Stimulated activated naive CD4-positive, alpha-beta T cell (primary cell): ENCODE data around the gene DOCK4.
A peak's percentile ranks its signal among the peaks of the same experiment; 100 is the strongest.

Experiments used
- DNase-seq, 6 experiments: peaks; one replicate each; lab custom pipeline; 2025; lab: John Stamatoyannopoulos, UW

The DOCK4 gene

GRCh38 chr7:112220877-112221434 is 14.8 kb upstream of the DOCK4 start:
- no peak for DNase-seq

GRCh38 chr7:112215787-112216186 is 9.6 kb upstream of the DOCK4 start:
- no peak for DNase-seq

GRCh38 chr7:112214883-112215282 is 8.7 kb upstream of the DOCK4 start:
- no peak for DNase-seq

- DNase-seq, result no peak
Observed at GRCh38 chr7:112214268-112214667, 8.1 kb upstream of the DOCK4 start.

GRCh38 chr7:112213735-112214134 is 7.5 kb upstream of the DOCK4 start:
- DNase-seq, result no peak

GRCh38 chr7:112212571-112212970 is 6.4 kb upstream of the DOCK4 start:
- no peak for DNase-seq

- no peak for DNase-seq
Observed at GRCh38 chr7:112211348-112211907, 5.2 kb upstream of the DOCK4 start.

- DNase-seq, result no peak
Observed at GRCh38 chr7:112207765-112208164, 1.6 kb upstream of the DOCK4 start.

GRCh38 chr7:112206991-112207592 is 893 bp upstream of the DOCK4 start:
- DNase-seq, result peak in 1 of 6 experiments; percentile 42

- peak in 5 of 6 experiments; percentile 22 to 67 (median 37) for DNase-seq
Observed at GRCh38 chr7:112205343-112206237, 609 bp downstream of the DOCK4 start.

GRCh38 chr7:112204499-112205342 is 1.5 kb downstream of the DOCK4 start:
- DNase-seq, result peak in 2 of 6 experiments; percentile 41 to 54

GRCh38 chr7:112203365-112203739 is 2.8 kb downstream of the DOCK4 start:
- DNase-seq, result no peak

- peak in 5 of 6 experiments; percentile 6 to 42 (median 33) for DNase-seq
Observed at GRCh38 chr7:112202816-112203215, 3.4 kb downstream of the DOCK4 start.

- DNase-seq, result no peak
Observed at GRCh38 chr7:112201839-112202238, 4.4 kb downstream of the DOCK4 start.

GRCh38 chr7:112201411-112201810 is 4.8 kb downstream of the DOCK4 start:
- DNase-seq, result no peak

- no peak for DNase-seq
Observed at GRCh38 chr7:112199672-112200071, 6.5 kb downstream of the DOCK4 start.

GRCh38 chr7:112199035-112199655 is 7.1 kb downstream of the DOCK4 start:
- DNase-seq, result no peak

- DNase-seq, result no peak
Observed at GRCh38 chr7:112197322-112197721, 8.9 kb downstream of the DOCK4 start.

- no peak for DNase-seq
Observed at GRCh38 chr7:112195717-112196116, 10.5 kb downstream of the DOCK4 start.

- DNase-seq, result no peak
Observed at GRCh38 chr7:112193915-112194502, 12.2 kb downstream of the DOCK4 start.
